Neural progenitor cell (in vitro differentiated cells): ENCODE data around the gene MICU2.

Experiments used
- CTCF ChIP-seq: fragments of 200-600 bp; sonication (generic); IDR thresholded peaks from 2 replicates; pipeline ENCODE4 v1.5.1; 2017; ENCODE audit warnings: antibody characterized with exemption, mild to moderate bottlenecking
- EZH2 ChIP-seq: fragments of 200-600 bp; sonication (generic); IDR thresholded peaks from 2 replicates; pipeline ENCODE4 v1.6.1; 2017; ENCODE audit warnings: antibody characterized with exemption, mild to moderate bottlenecking, moderate library complexity
- EZH2phosphoT487 ChIP-seq: fragments of 200-600 bp; sonication (generic); IDR thresholded peaks from 2 replicates; pipeline ENCODE4 v1.6.1; 2017; ENCODE audit warnings: antibody characterized with exemption

DNA sequence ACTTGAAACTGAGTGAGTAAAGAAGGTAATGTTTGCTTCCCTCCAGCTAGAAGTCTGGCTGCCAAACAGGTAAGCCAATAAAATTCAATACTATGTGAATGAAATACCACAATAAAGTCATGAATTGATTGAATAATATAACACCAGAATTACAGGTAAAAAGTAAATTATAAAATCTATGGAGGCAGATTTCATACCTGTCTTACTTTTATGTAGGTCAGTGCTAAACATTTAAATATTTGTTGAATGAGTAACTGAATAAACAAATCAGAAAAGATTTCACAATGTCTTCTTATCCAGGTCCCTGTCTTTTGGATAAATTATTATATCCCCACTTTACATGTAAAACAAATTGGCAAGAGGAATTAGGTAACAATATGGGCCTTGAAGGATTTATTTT lies 62.7 kb downstream of the MICU2 start:
- TF ChIP-seq CTCF (no peak), EZH2 (no peak), EZH2phosphoT487 (no peak)
